Tibial nerve (tissue), 4 donors: ENCODE data around the gene TECPR1. TPM values are rescaled to one million over a fixed set of nuclear protein-coding genes. Genes with fewer than 3 reads are reported as not detected.

Experiments used
- DNase-seq, 2 donors: peaks; one replicate each; pipeline ENCODE4 v3.0.0-alpha.2; 2019; ENCODE audit warnings: low spot score in 2 of 2
- H3K27ac ChIP-seq, 4 donors: fragments of 200-600 bp; sonication (generic) in 3 of 4; one replicate each; pipeline ENCODE4 v1.5.1; 2017 to 2019; ENCODE audit warnings: mild to moderate bottlenecking in 1 of 4
- H3K27me3 ChIP-seq, 2 donors: fragments of 200-600 bp; sonication (generic) in 1 of 2; one replicate each; pipeline versions ENCODE4 v1.5.1 to v1.6.0; 2017 to 2019
- H3K36me3 ChIP-seq, 3 donors: fragments of 200-600 bp; sonication (generic); one replicate each; pipeline ENCODE4 v1.5.1; 2018 to 2019
- H3K4me1 ChIP-seq, 4 donors: fragments of 200-600 bp; sonication (generic) in 3 of 4; one replicate each; pipeline ENCODE4 v1.5.1; 2017 to 2019
- H3K4me3 ChIP-seq, 4 donors: fragments of 200-600 bp; sonication (generic) in 3 of 4; one replicate each; pipeline ENCODE4 v1.5.1; 2017 to 2019; ENCODE audit warnings: mild to moderate bottlenecking in 1 of 4, moderate library complexity in 1 of 4
- H3K9me3 ChIP-seq, 4 donors: fragments of 200-600 bp; sonication (generic) in 3 of 4; one replicate each; pipeline ENCODE4 v1.5.1; 2017 to 2019
- CTCF ChIP-seq, 5 experiments: fragments of 200-600 bp in 3 of 5; fragments of 450-650 bp in 2 of 5; sonication (generic) in 3 of 5; IDR thresholded peaks; one replicate each; pipeline ENCODE4 v1.5.1; 2016 to 2019; ENCODE audit warnings: antibody characterized with exemption in 5 of 5, mild to moderate bottlenecking in 3 of 5, moderate library complexity in 2 of 5
- EP300 ChIP-seq, 2 donors: sonication (generic); formaldehyde crosslinking; IDR thresholded peaks; one replicate each; pipeline ENCODE4 v1.6.1; 2017; ENCODE audit warnings: antibody characterized with exemption in 2 of 2, mild to moderate bottlenecking in 1 of 2
- POLR2A ChIP-seq, 2 donors: fragments of 450-650 bp; IDR thresholded peaks; one replicate each; pipeline ENCODE4 v1.6.1; 2017; ENCODE audit warnings: antibody characterized with exemption in 2 of 2, mild to moderate bottlenecking in 2 of 2, moderate library complexity in 2 of 2
- WGBS, 2 donors: methylation state at CpG; one replicate each; pipeline ENCODE4 v1.1.5; 2018; 5-methylcytosine and 5-hydroxymethylcytosine counted together
- total RNA-seq, 4 donors: library from RNA; depleted of rRNA; stranded (reverse); fragments of >200 nt; gene quantifications; one replicate each; pipeline ENCODE4 v1.1.0, GENCODE V29; 2016

The TECPR1 gene
- total RNA-seq, 4 donors from 2014 or later, result 30.8 to 72.6 (median 41.2) TPM

GRCh38 chr7:98203964-98204605 is 47.9 kb downstream of the TECPR1 start:
- H3K36me3 ChIP-seq, result peaks cover 0 to 66% (median 0%) of the 10 kb centered on the region in 3 donors

GRCh38 chr7:98203261-98203963 is 48.6 kb downstream of the TECPR1 start:
- Histone ChIP-seq H3K4me1 (no peaks in the 10 kb centered on the region), H3K9me3 (peaks cover 0 to 10% (median 0%) of the 10 kb centered on the region in 4 donors), H3K27me3 (no peaks in the 10 kb centered on the region), H3K27ac (no peak overlapping the region), H3K4me3 (no peak overlapping the region), H3K36me3 (peaks cover 0 to 67% (median 0%) of the 10 kb centered on the region in 3 donors)
- DNase-seq, result no peak
- WGBS, 2 donors, result 92 to 95% methylated on average over 28 of the region's 28 CpGs
- no peak for TF ChIP-seq EP300 (IDR thresholded peaks at IDR 0.05)
- TF ChIP-seq CTCF (IDR thresholded peaks at IDR 0.05), result no peak
- no peak for TF ChIP-seq POLR2A (IDR thresholded peaks at IDR 0.05)

More at GRCh38 chr7:98203964-98204605, 47.9 kb downstream of the TECPR1 start:
- Histone ChIP-seq H3K9me3 (peaks cover 0 to 5% (median 0%) of the 10 kb centered on the region in 4 donors), H3K27me3 (no peaks in the 10 kb centered on the region), H3K4me1 (no peaks in the 10 kb centered on the region), H3K4me3 (no peak overlapping the region), H3K27ac (no peak overlapping the region)
- no peak for TF ChIP-seq EP300 (IDR thresholded peaks at IDR 0.05)
- no peak for TF ChIP-seq POLR2A (IDR thresholded peaks at IDR 0.05)
- TF ChIP-seq CTCF (IDR thresholded peaks at IDR 0.05), result no peak
- 94 to 98% methylated on average over 18 of the region's 18 CpGs for WGBS, 2 donors
- DNase-seq, result no peak

- peaks cover 0 to 71% (median 0%) of the 10 kb centered on the region in 3 donors for H3K36me3 ChIP-seq
- DNase-seq, result no peak
- 81 to 85% methylated on average over 15 of the region's 15 CpGs for WGBS, 2 donors
- H3K27me3 ChIP-seq, result no peaks in the 10 kb centered on the region
- H3K9me3 ChIP-seq, result peaks cover 0 to 15% (median 0%) of the 10 kb centered on the region in 4 donors
- no peak overlapping the region for H3K27ac ChIP-seq
- no peaks in the 10 kb centered on the region for H3K4me1 ChIP-seq
- H3K4me3 ChIP-seq, result no peak overlapping the region
- TF ChIP-seq EP300 (IDR thresholded peaks at IDR 0.05) (no peak), POLR2A (IDR thresholded peaks at IDR 0.05) (no peak), CTCF (IDR thresholded peaks at IDR 0.05) (no peak)
Observed at GRCh38 chr7:98202367-98203195, 49.5 kb downstream of the TECPR1 start.

GRCh38 chr7:98200364-98200763 is 51.7 kb downstream of the TECPR1 start:
- no peak for DNase-seq
- WGBS, 2 donors, result 94 to 96% methylated on average over 6 of the region's 6 CpGs
- Histone ChIP-seq H3K9me3 (peaks cover 0 to 15% (median 0%) of the 10 kb centered on the region in 4 donors), H3K4me3 (no peak overlapping the region), H3K27me3 (no peaks in the 10 kb centered on the region), H3K4me1 (no peaks in the 10 kb centered on the region), H3K27ac (no peak overlapping the region), H3K36me3 (peaks cover 0 to 71% (median 0%) of the 10 kb centered on the region in 3 donors)
- TF ChIP-seq EP300 (IDR thresholded peaks at IDR 0.05), result no peak
- no peak for TF ChIP-seq POLR2A (IDR thresholded peaks at IDR 0.05)

GRCh38 chr7:98199131-98199530 is 52.9 kb downstream of the TECPR1 start:
- H3K4me1 ChIP-seq, result no peaks in the 10 kb centered on the region
- H3K27ac ChIP-seq, result no peak overlapping the region
- DNase-seq, result no peak
- peaks cover 0 to 15% (median 0%) of the 10 kb centered on the region in 4 donors for H3K9me3 ChIP-seq
- H3K36me3 ChIP-seq, result peaks cover 0 to 71% (median 0%) of the 10 kb centered on the region in 3 donors
- no peaks in the 10 kb centered on the region for H3K27me3 ChIP-seq
- no peak for TF ChIP-seq EP300 (IDR thresholded peaks at IDR 0.05)
- no peak for TF ChIP-seq POLR2A (IDR thresholded peaks at IDR 0.05)
- TF ChIP-seq CTCF (IDR thresholded peaks at IDR 0.05), result no peak
- no peak overlapping the region for H3K4me3 ChIP-seq
- WGBS, 2 donors, result 95 to 98% methylated on average over 5 of the region's 5 CpGs
